AG04449 (cell line): ENCODE data around the gene FAM13C.

Experiments used
- CTCF ChIA-PET: fragments of 350-600 bp; formaldehyde crosslinking; extraction: SDS; loops from one replicate; lab custom pipeline; 2021; ENCODE audit warnings: antibody characterized with exemption; lab: Yijun Ruan, JAX
- POLR2A ChIA-PET: fragments of 400-600, 350-600 bp; formaldehyde crosslinking; extraction: SDS; loops from one replicate; lab custom pipeline; 2020; ENCODE audit warnings: antibody characterized with exemption, inconsistent platforms; lab: Yijun Ruan, JAX
- DNase-seq: peaks from one replicate; pipeline ENCODE4 v3.0.0-alpha.2; 2010; ENCODE audit warnings: low read depth, low spot score
- H3K4me3 ChIP-seq: 2 replicates; pipeline ENCODE4 v1.5.1; 2011; ENCODE audit warnings: low read depth, mild to moderate bottlenecking, control low read depth, low read length
- CTCF ChIP-seq: IDR thresholded peaks from one replicate; pipeline ENCODE4 v1.5.1; 2011; ENCODE audit warnings: mild to moderate bottlenecking, moderate library complexity, low read length, control low read depth, inconsistent platforms; ENCODE audit not compliant: insufficient read depth; ENCODE audit errors: missing control alignments

Gene FAM13C

DNA sequence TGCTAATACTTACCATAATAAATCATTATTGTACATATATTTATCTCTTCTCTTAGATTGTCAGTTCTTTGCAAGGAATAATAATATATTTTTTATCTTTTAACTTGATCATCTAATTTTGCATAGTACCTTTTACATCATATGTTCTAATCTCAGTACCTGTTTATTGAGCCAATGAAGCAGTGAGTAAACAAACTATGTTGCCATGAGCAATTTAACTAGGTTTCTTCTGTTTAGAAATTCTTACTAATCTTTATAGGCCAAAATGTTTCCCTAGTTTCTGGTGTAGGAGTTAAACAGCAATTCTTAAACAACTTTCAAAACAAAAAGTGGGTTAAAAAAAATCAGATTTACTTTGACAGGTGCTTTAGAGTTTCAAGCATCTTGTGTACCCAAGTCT, 124.6 kb downstream of the FAM13C start:
- H3K4me3 ChIP-seq, result no peak overlapping the region
- DNase-seq, result no peak
- POLR2A ChIA-PET, result no interaction called here
- TF ChIP-seq CTCF, result no peak
- CTCF ChIA-PET, result interaction anchor here (0.8 to 6.3 kb wide), 4 partner anchors 228 to 456 kb away, joined by 3 to 73 read pairs (median 17); no protein-coding TSS in a partner anchor

DNA sequence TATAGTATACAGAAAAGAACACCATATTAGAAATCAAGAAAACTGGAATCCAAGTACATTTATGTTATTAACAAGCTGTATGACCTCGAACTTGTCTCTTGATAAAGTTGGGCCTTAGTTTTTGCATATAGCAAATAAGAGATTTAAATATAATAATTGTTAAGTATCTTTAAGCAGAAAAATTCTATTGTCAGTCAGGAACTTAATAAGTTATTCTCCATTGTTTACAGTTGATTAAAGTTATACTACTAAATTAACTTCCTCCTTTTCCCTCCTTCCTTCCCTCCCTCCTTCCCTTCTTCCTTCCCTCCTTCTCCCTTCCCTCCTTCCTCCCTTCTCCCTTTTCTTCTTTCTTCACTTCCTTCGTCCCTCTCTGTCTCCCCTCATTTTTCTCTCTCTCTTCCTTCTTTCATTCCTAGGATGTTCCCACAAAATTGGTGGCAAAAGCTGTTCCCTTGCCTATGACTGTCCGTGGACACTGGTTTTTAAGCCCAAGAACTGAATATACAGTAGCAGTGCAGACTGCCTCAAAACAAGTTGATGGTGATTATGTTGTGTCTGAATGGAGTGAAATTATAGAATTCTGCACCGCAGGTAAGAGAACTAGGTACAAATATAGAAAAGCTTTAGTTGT, 126.2 kb downstream of the FAM13C start:
- CTCF ChIA-PET, result interaction anchor here (0.5 to 6.3 kb wide), 12 partner anchors 15 to 455 kb away, joined by 3 to 73 read pairs (median 4); no protein-coding TSS in a partner anchor
- DNase-seq, result no peak
- TF ChIP-seq CTCF, result no peak

DNA sequence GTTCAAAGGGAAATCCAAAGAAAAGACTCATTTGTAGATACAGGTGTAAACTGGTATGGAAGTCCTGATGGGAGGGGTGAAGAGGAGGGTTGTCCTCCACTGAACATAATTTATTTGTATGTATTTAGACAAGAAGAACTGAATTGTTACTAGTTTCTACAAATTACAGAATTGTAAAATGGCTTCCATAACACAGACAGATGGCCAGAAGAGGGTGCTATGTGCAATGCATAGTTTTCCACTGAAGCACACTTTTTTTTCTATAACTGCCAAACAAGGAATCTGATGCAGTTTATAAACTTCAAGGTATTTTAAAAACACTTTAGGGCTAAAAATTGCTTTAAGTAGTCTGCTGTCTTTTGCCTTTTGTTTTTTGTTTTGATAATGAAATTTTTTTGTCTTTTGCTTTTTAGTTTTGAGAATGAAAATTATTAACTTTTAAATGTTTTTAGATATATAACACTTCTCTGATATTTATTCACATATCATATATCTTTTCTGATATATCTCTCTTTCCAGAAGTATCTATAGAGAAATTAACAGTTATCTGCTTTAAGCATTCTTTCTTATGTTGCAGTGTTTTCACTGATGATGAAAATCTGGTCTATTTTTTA, 127.4 kb downstream of the FAM13C start:
- no peak overlapping the region for H3K4me3 ChIP-seq
- POLR2A ChIA-PET, result no interaction called here
- CTCF ChIA-PET, result interaction anchor here (1.5 to 6.3 kb wide), 5 partner anchors 231 to 389 kb away, joined by 3 to 73 read pairs (median 20); no protein-coding TSS in a partner anchor
- peak; percentile 58 for TF ChIP-seq CTCF
- DNase-seq, result no peak

More for the DNA sequence above, 126.2 kb downstream of the FAM13C start:
- POLR2A ChIA-PET, result no interaction called here
- H3K4me3 ChIP-seq, result no peak overlapping the region

DNA sequence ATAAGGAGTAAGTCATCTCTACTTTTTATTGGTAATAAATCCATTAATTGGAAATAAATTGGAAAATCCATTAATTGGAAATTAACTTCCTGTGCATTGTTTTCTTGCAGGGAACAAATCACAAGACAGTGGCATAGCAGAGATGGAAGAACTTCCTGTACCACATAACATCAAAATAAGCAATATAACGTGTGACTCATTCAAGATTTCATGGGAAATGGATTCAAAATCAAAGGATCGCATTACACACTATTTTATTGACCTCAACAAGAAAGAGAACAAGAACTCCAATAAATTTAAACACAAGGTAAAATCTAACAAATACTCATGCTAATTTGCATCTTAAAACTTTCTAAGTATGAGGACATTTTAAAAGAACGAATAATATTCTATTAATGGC, 128.2 kb downstream of the FAM13C start:
- CTCF ChIA-PET, result interaction anchor here (2.1 to 2.9 kb wide), 2 partner anchors 283 to 346 kb away, joined by 8 to 14 read pairs; no protein-coding TSS in a partner anchor
- POLR2A ChIA-PET, result no interaction called here
- no peak overlapping the region for H3K4me3 ChIP-seq
- no peak for TF ChIP-seq CTCF
- no peak for DNase-seq

DNA sequence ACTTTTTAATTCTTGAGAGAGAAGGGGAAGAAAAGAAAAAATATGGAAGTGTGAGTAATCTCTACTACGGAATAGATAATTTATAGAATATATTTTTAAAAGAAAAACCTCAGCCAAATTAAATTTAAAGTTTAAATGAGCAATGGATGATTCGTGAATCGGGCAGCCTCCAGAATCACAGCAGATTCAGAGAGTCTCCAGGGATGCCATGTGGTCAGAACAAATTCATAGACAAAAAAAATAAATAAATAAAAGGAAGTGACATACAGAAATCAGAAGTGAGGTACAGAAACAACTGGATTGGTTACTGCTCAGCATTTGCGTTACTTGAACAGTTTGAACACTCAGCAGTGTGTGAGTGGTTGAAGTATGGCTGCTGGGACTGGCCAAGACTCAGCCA, 132.9 kb downstream of the FAM13C start:
- DNase-seq, result no peak
- TF ChIP-seq CTCF, result no peak
- CTCF ChIA-PET, result no interaction called here
- H3K4me3 ChIP-seq, result no peak overlapping the region
- POLR2A ChIA-PET, result interaction anchor here (0.7 kb wide), 1 partner anchor 46 kb away, joined by 3 read pairs; no protein-coding TSS in a partner anchor

GRCh38 chr10:59227136-59227673, 135.1 kb downstream of the FAM13C start:
- CTCF ChIA-PET, result no interaction called here
- POLR2A ChIA-PET, result no interaction called here
- no peak overlapping the region for H3K4me3 ChIP-seq
- TF ChIP-seq CTCF, result no peak
- DNase-seq, result no peak
